Endothelial cell of umbilical vein (primary cell): ENCODE results near the gene NEXMIF. TPM values are rescaled to one million over a fixed set of nuclear protein-coding genes. Genes with fewer than 3 reads are reported as not detected.

Experiments used
- BruUV-seq: library from RNA; stranded (reverse); fragments of 400-500 nt; replicated peaks from 2 replicates; lab custom pipeline; 2021; lab: Mats Ljungman, UMichigan
- CTCF ChIA-PET: fragments of 300-600, 350-600 bp; sonication (Branson Sonifier 250); formaldehyde crosslinking; loops from one replicate; lab custom pipeline; 2021; ENCODE audit warnings: antibody characterized with exemption, inconsistent platforms; lab: Charles Lee
- POLR2A ChIA-PET: fragments of 300-600, 350-600 bp; sonication (Branson Sonifier 250); formaldehyde crosslinking; loops from one replicate; lab custom pipeline; 2021; ENCODE audit warnings: antibody characterized with exemption, inconsistent platforms; lab: Charles Lee
- DNase-seq: peaks from one replicate; pipeline ENCODE4 v3.0.0-alpha.2; 2011; ENCODE audit warnings: low read depth, low spot score
- FAIRE-seq: peaks from 2 replicates; lab custom pipeline; 2011; peaks lifted over from hg19 to GRCh38; lab: Jason Lieb, UNC
- H2AFZ ChIP-seq: 2 replicates; pipeline ENCODE4 v1.6.0; 2012; ENCODE audit warnings: low read depth, low read length, control low read depth, inconsistent platforms
- H3K27ac ChIP-seq: 2 replicates; pipeline ENCODE4 v1.5.1; 2011; ENCODE audit warnings: low read depth, mild to moderate bottlenecking, control low read depth, low read length, moderate library complexity; ENCODE audit not compliant: insufficient read depth
- H3K27me3 ChIP-seq, 2 experiments: 2 replicates each; pipeline versions ENCODE4 v1.6.0 to v1.6.1; 2011; ENCODE audit warnings: low read length in 2 of 2, mixed read lengths in 1 of 2; ENCODE audit not compliant: control insufficient read depth in 2 of 2, insufficient read depth in 2 of 2
- H3K36me3 ChIP-seq, 2 experiments: 2 replicates in 1 of 2; 3 replicates in 1 of 2; pipeline ENCODE4 v1.5.1; 2011; ENCODE audit warnings: low read length in 2 of 2, mild to moderate bottlenecking in 1 of 2, moderate library complexity in 1 of 2; ENCODE audit not compliant: control insufficient read depth in 2 of 2, insufficient read depth in 2 of 2; ENCODE audit errors: extremely low read depth in 1 of 2
- H3K4me1 ChIP-seq: 3 replicates; pipeline ENCODE4 v1.5.1; 2011; ENCODE audit warnings: mild to moderate bottlenecking, low read length; ENCODE audit not compliant: control insufficient read depth, insufficient read depth; ENCODE audit errors: extremely low read depth
- H3K4me2 ChIP-seq: 2 replicates; pipeline ENCODE4 v1.6.1; 2011; ENCODE audit warnings: low read length, control low read depth, mixed read lengths; ENCODE audit not compliant: insufficient read depth
- H3K4me3 ChIP-seq, 3 experiments: fragments of 200-600 bp in 1 of 3; sonication (generic), shearing (Covaris generic) in 1 of 3; replicated peaks in 1 of 3; 2 replicates each; pipeline ENCODE4 v1.5.1; 2011 to 2016; ENCODE audit warnings: control low read depth in 3 of 3, low read length in 3 of 3, mild to moderate bottlenecking in 2 of 3, inconsistent platforms in 1 of 3, low read depth in 1 of 3, moderate library complexity in 1 of 3; ENCODE audit not compliant: insufficient read depth in 1 of 3
- H3K79me2 ChIP-seq: 2 replicates; pipeline ENCODE4 v1.6.0; 2012; ENCODE audit warnings: low read length, inconsistent platforms; ENCODE audit not compliant: control insufficient read depth, insufficient read depth
- H3K9ac ChIP-seq: replicated peaks from 2 replicates; pipeline ENCODE3; 2011; ENCODE audit warnings: low read length, control low read depth; ENCODE audit not compliant: insufficient read depth; ENCODE audit errors: extremely low read depth
- H3K9me1 ChIP-seq: replicated peaks from 3 replicates; pipeline ENCODE4 v1.6.0; 2011; ENCODE audit warnings: mild to moderate bottlenecking, low read length; ENCODE audit not compliant: control insufficient read depth, insufficient read depth; ENCODE audit errors: extremely low read depth
- H3K9me3 ChIP-seq: replicated peaks from 2 replicates; pipeline ENCODE4 v1.5.1; 2012; ENCODE audit warnings: low read length, inconsistent platforms; ENCODE audit not compliant: control insufficient read depth, insufficient read depth
- H4K20me1 ChIP-seq: replicated peaks from 2 replicates; pipeline ENCODE3; 2011; ENCODE audit warnings: mild to moderate bottlenecking, low read length; ENCODE audit not compliant: control insufficient read depth, insufficient read depth; ENCODE audit errors: extremely low read depth
- CTCF ChIP-seq, 2 donors: IDR thresholded peaks; 1 replicate in 1 of 2; 2 replicates in 1 of 2; pipeline ENCODE4 v1.5.1; 2011; ENCODE audit warnings: low read length in 2 of 2, mild to moderate bottlenecking in 2 of 2, moderate library complexity in 2 of 2, control low read depth in 1 of 2, inconsistent platforms in 1 of 2, low read depth in 1 of 2; ENCODE audit not compliant: insufficient read depth in 1 of 2; ENCODE audit errors: extremely low read depth in 1 of 2
- EZH2 ChIP-seq: IDR thresholded peaks from 2 replicates; pipeline ENCODE4 v1.6.1; 2012; ENCODE audit warnings: borderline replicate concordance, low read depth, mild to moderate bottlenecking, moderate library complexity, low read length, inconsistent platforms; ENCODE audit not compliant: severe bottlenecking
- GATA2 ChIP-seq: IDR thresholded peaks from 2 replicates; pipeline ENCODE4 v1.7.0; 2011; ENCODE audit warnings: low read depth, mild to moderate bottlenecking, moderate library complexity, mixed read lengths, low read length; ENCODE audit not compliant: insufficient read length, insufficient read depth
- MAX ChIP-seq: IDR thresholded peaks from 2 replicates; pipeline ENCODE4 v1.6.1; 2011; ENCODE audit not compliant: insufficient read depth, insufficient read length
- POLR2A ChIP-seq: IDR thresholded peaks from 2 replicates; pipeline ENCODE4 v1.6.1; 2012; ENCODE audit warnings: low read depth, mild to moderate bottlenecking, control low read depth, low read length
- POLR2AphosphoS5 ChIP-seq: IDR thresholded peaks from 2 replicates; pipeline ENCODE4 v1.6.1; 2012; ENCODE audit warnings: low read depth, mild to moderate bottlenecking, control low read depth, low read length, moderate library complexity; ENCODE audit not compliant: insufficient read depth
- dilution Hi-C: fragments of 300-500 bp; cut with MboI; formaldehyde crosslinking; loops from one replicate; pipeline ENCODE4 v1.15.0; 2019; ENCODE audit warnings: low sequenced_read_pairs; ENCODE audit not compliant: extremely low pct_ligation_motif_present
- intact Hi-C: fragments of 100-400 bp; cut with micrococcal nuclease; formaldehyde crosslinking; loops from one replicate; pipeline ENCODE4 v1.10.0; 2022
- polyA plus RNA-seq, 4 experiments: library from polyadenylated mRNA; depleted of rRNA in 3 of 4; stranded (reverse) in 3 of 4; unstranded in 1 of 4; fragments of >200 nt; gene quantifications; 2 replicates each; pipeline versions ENCODE4 v1.2.1 to v1.2.3, GENCODE V29; 2011 to 2012; ENCODE audit warnings: missing spikeins in 1 of 4
- small RNA-seq: library from RNA; depleted of rRNA; stranded (forward); fragments of <200 nt; gene quantifications from one replicate; pipeline ENCODE3, GENCODE V24; 2012; ENCODE audit warnings: low replicate concordance, low read depth; ENCODE audit not compliant: insufficient read depth, insufficient read length
- total RNA-seq: library from RNA; stranded (reverse); gene quantifications from 2 replicates; pipeline ENCODE4 v1.2.3, GENCODE V29; 2021

NEXMIF gene
- total and polyA plus RNA-seq, 2 donors (not counting 3 experiments of a cell fraction or from before 2014, with no cell fraction given) = not detected

GRCh38 chrX:74684466-74684865 is 240.8 kb downstream of the NEXMIF start:
- intact Hi-C loops (no loop called here), dilution Hi-C loops (no loop called here)
- CTCF ChIA-PET = no interaction called here
- H4K20me1 ChIP-seq = no peaks in the 10 kb centered on the region
- BruUV-seq = no TSS peak
- POLR2A ChIA-PET = no interaction called here
- no peaks in the 10 kb centered on the region for H3K4me1 ChIP-seq
- no peaks in the 10 kb centered on the region for H3K36me3 ChIP-seq
- H3K9me1 ChIP-seq = no peaks in the 10 kb centered on the region
- no peak overlapping the region for H3K4me3 ChIP-seq
- no peak overlapping the region for H3K9ac ChIP-seq
- no peaks in the 10 kb centered on the region for H3K9me3 ChIP-seq
- H3K27ac ChIP-seq = no peak overlapping the region
- H3K27me3 ChIP-seq = no peaks in the 10 kb centered on the region
- no peak for TF ChIP-seq POLR2A
- no peak for TF ChIP-seq GATA2
- no peak for TF ChIP-seq POLR2AphosphoS5
- TF ChIP-seq MAX = no peak
- no peak for TF ChIP-seq CTCF (IDR thresholded peaks at IDR 0.05; ENCODE audit: extremely low read depth in 1 of 2, insufficient read depth in 1 of 2, low read depth in 1 of 2, low read length in 2 of 2)
- no peak for TF ChIP-seq EZH2
- H3K79me2 ChIP-seq = no peaks in the 10 kb centered on the region
- DNase-seq (no peak), FAIRE-seq (no peak)
- H3K4me2 ChIP-seq = no peak overlapping the region
- no peak overlapping the region for H2AFZ ChIP-seq

Small RNAs within 50 kb of the gene (small RNA-seq; reads per million reads assigned to genes)
- gene AL139395.1 = not detected

Other genes with a start within 250 kb of the NEXMIF start
- 20.7 and 22.0 TPM in 2 replicates for gene ABCB7, start 230.8 kb upstream of the NEXMIF start, total RNA-seq
- 12.1 and 14.3 TPM in 2 replicates for gene ABCB7, start 230.8 kb upstream of the NEXMIF start, polyA plus RNA-seq